Loucy (cell line): ENCODE measurements around the gene ANK3.

Source experiments
- H2AFZ ChIP-seq: fragments of 200-600 bp; sonication (generic); 2 replicates; pipeline ENCODE4 v1.6.0; 2016; ENCODE audit warnings: antibody characterized with exemption, mild to moderate bottlenecking, low read length, moderate library complexity
- H3F3A ChIP-seq: fragments of 200-600 bp; 2 replicates; pipeline ENCODE4 v1.6.0; 2016; ENCODE audit warnings: antibody characterized with exemption, low read depth, mild to moderate bottlenecking
- H3K27me3 ChIP-seq: fragments of 200-600 bp; sonication (generic); 2 replicates; pipeline ENCODE4 v1.6.1; 2014; ENCODE audit warnings: low read length, mild to moderate bottlenecking; ENCODE audit not compliant: insufficient read depth, poor library complexity, severe bottlenecking
- H3K36me3 ChIP-seq: fragments of 200-600 bp; sonication (generic); 2 replicates; pipeline ENCODE4 v1.6.1; 2016; ENCODE audit warnings: low read length; ENCODE audit not compliant: insufficient read depth
- H3K4me1 ChIP-seq: fragments of 200-600 bp; sonication (generic); 2 replicates; pipeline ENCODE4 v1.5.1; 2014; ENCODE audit warnings: low read length, mild to moderate bottlenecking; ENCODE audit not compliant: insufficient read depth, poor library complexity, severe bottlenecking
- H3K4me2 ChIP-seq: fragments of 200-600 bp; sonication (generic); 2 replicates; pipeline ENCODE4 v1.6.0; 2014; ENCODE audit warnings: antibody characterized with exemption, low read length, low read depth, mild to moderate bottlenecking; ENCODE audit not compliant: poor library complexity, severe bottlenecking
- H3K4me3 ChIP-seq: fragments of 200-600 bp; sonication (generic); 2 replicates; pipeline ENCODE4 v1.5.1; 2014; ENCODE audit warnings: low read length, mild to moderate bottlenecking, mixed read lengths; ENCODE audit not compliant: poor library complexity, severe bottlenecking
- H3K79me2 ChIP-seq: fragments of 200-600 bp; sonication (generic); 2 replicates; pipeline ENCODE4 v1.6.1; 2014; ENCODE audit warnings: low read length; ENCODE audit not compliant: insufficient read depth
- H3K9ac ChIP-seq: fragments of 200-600 bp; sonication (generic); 2 replicates; pipeline ENCODE4 v1.6.0; 2014; ENCODE audit warnings: mild to moderate bottlenecking, low read depth, low read length, moderate library complexity; ENCODE audit not compliant: poor library complexity, severe bottlenecking
- H3K9me2 ChIP-seq: fragments of 200-600 bp; sonication (generic); replicated peaks from 2 replicates; pipeline ENCODE4 v1.6.1; 2016; ENCODE audit warnings: low read depth, low read length, mixed read lengths
- H3K9me3 ChIP-seq: fragments of 200-600 bp; sonication (generic); 2 replicates; pipeline ENCODE4 v1.6.1; 2014; ENCODE audit warnings: mild to moderate bottlenecking, antibody characterized with exemption, low read length, low read depth; ENCODE audit not compliant: insufficient read depth
- H4K20me1 ChIP-seq: fragments of 200-600 bp; sonication (generic); 2 replicates; pipeline ENCODE4 v1.6.0; 2014; ENCODE audit warnings: antibody characterized with exemption, low read length, mild to moderate bottlenecking; ENCODE audit not compliant: insufficient read depth, poor library complexity, severe bottlenecking
- EZH2phosphoT487 ChIP-seq: fragments of 200-600 bp; IDR thresholded peaks from 2 replicates; pipeline ENCODE4 v1.6.1; 2018; ENCODE audit warnings: antibody characterized with exemption, mild to moderate bottlenecking, moderate library complexity, borderline replicate concordance
- TF ChIP-seq, protein P1 (sequence below): fragments of 200-600 bp; sonication (generic); conservative IDR thresholded peaks from 2 replicates; pipeline ENCODE4 v1.5.1; 2014; ENCODE audit warnings: mild to moderate bottlenecking, antibody characterized with exemption, low read length

The ANK3 gene

DNA sequence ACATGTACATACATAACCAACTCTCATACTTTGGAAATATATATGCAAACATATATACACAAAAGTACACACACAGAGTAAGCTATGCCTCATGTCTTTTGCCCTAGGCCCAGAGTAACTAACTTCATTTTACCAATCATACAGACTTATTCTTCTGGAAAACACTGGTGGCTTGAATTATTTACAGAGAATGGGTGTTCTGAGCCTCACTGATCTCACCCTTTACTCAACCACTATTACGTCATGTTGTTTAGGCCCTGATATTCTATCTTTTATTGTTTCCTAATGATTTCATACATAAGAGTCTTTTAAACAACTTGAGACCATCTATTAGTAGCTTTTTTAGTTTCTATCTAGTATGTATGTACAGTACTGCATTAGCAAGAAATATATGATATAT lies 43.0 kb downstream of the ANK3 start:
- Histone ChIP-seq H3K4me2 (no peak overlapping the region), H2AFZ (no peak overlapping the region), H3K9me3 (no peaks in the 10 kb centered on the region), H3K36me3 (no peaks in the 10 kb centered on the region), H4K20me1 (no peaks in the 10 kb centered on the region), H3K79me2 (no peaks in the 10 kb centered on the region), H3F3A (no peaks in the 10 kb centered on the region), H3K4me3 (no peak overlapping the region), H3K9ac (no peak overlapping the region), H3K27me3 (no peaks in the 10 kb centered on the region), H3K9me2 (no peaks in the 10 kb centered on the region), H3K4me1 (no peaks in the 10 kb centered on the region)
- no peak for TF ChIP-seq EZH2phosphoT487
- TF ChIP-seq, protein P1, sequence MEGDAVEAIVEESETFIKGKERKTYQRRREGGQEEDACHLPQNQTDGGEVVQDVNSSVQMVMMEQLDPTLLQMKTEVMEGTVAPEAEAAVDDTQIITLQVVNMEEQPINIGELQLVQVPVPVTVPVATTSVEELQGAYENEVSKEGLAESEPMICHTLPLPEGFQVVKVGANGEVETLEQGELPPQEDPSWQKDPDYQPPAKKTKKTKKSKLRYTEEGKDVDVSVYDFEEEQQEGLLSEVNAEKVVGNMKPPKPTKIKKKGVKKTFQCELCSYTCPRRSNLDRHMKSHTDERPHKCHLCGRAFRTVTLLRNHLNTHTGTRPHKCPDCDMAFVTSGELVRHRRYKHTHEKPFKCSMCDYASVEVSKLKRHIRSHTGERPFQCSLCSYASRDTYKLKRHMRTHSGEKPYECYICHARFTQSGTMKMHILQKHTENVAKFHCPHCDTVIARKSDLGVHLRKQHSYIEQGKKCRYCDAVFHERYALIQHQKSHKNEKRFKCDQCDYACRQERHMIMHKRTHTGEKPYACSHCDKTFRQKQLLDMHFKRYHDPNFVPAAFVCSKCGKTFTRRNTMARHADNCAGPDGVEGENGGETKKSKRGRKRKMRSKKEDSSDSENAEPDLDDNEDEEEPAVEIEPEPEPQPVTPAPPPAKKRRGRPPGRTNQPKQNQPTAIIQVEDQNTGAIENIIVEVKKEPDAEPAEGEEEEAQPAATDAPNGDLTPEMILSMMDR = no peak

DNA sequence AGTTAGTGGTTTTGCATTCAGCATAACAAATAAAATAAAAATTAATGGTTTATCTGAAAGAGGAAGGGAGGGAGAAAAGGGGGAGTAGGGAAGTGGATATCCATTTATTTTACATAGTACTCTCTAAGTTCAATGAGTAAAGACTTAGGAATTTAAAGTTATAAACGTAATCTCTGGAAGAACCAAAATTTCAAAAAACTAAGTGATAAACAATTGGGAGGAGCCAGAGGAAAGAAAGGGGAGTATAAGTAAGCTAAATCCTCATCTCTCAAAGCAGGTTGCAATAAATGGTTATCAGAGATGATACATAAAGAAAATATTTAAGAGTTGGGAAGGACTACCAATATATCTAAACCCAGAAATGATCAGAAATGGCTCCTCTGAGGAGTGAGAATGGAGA lies 46.4 kb downstream of the ANK3 start:
- H3K9me2 ChIP-seq = no peaks in the 10 kb centered on the region
- H3K4me1 ChIP-seq = no peaks in the 10 kb centered on the region
- no peak overlapping the region for H3K4me2 ChIP-seq
- no peaks in the 10 kb centered on the region for H3F3A ChIP-seq
- H3K9me3 ChIP-seq = no peaks in the 10 kb centered on the region
- H4K20me1 ChIP-seq = no peaks in the 10 kb centered on the region
- no peak for TF ChIP-seq EZH2phosphoT487
- TF ChIP-seq, protein P1 = no peak
- no peaks in the 10 kb centered on the region for H3K79me2 ChIP-seq
- H3K9ac ChIP-seq = no peak overlapping the region
- H2AFZ ChIP-seq = no peak overlapping the region
- no peaks in the 10 kb centered on the region for H3K27me3 ChIP-seq
- no peak overlapping the region for H3K4me3 ChIP-seq
- no peaks in the 10 kb centered on the region for H3K36me3 ChIP-seq

DNA sequence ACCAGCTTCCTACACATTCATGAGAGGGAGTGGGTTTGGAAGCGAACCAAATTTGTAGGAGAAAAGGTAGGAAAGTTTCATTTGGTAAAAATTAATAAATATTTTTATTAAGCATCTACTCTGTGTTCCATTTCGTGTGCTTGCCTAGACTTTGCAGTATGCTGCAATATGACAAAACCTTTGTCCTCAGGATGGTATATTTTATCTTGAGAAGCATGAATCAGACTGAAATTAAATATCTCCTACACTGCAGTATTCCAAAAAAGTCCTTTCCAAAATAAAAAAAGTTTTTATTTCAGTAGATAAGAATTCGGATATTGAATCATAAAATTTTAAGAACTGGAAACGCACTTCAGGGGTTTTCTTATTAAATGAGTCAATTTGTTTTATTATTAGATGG lies 47.7 kb downstream of the ANK3 start:
- Histone ChIP-seq H2AFZ (no peak overlapping the region), H3K9me2 (no peaks in the 10 kb centered on the region), H3K4me1 (no peaks in the 10 kb centered on the region), H3F3A (no peaks in the 10 kb centered on the region), H3K4me3 (no peak overlapping the region), H3K36me3 (no peaks in the 10 kb centered on the region), H3K9ac (no peak overlapping the region), H3K4me2 (no peak overlapping the region), H4K20me1 (no peaks in the 10 kb centered on the region), H3K79me2 (no peaks in the 10 kb centered on the region), H3K27me3 (peaks cover 5% of the 10 kb centered on the region), H3K9me3 (no peaks in the 10 kb centered on the region)
- no peak for TF ChIP-seq EZH2phosphoT487
- TF ChIP-seq, protein P1 = no peak
